NCI-H2171 treated with DMSO at 0.1 percent for 48 hours (cell line): ENCODE data around the gene APOL3.
A peak's percentile ranks its signal among the peaks of the same experiment; 100 is the strongest.
"Not testable (repeated sequence)": the region's sequence is repeated elsewhere in the genome, so short reads cannot be mapped to it uniquely, and the experiment has no call there.

Experiments
- DNase-seq: peaks from one replicate; lab custom pipeline; 2025; lab: John Stamatoyannopoulos, UW

APOL3 gene

DNA sequence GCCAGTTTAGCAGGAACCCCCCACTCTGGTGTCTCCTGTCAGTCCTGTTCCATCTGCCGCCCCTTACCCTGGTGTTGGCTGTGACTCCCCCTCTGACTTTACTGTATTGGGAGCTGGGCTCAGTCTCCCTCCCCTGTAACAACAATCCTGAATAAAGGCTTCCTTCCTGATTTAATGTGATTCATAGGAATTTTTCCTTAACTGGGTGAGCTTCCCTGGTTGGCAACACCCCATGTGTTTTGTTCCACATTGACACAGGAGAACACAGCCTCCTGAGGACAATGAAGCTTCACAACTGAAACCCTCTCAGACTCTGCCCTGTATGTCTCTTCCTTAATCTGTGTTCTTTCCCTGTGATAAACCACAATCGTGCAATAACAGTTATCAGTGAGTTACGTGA is 32.6 kb upstream of the APOL3 start:
- no peak for DNase-seq

DNA sequence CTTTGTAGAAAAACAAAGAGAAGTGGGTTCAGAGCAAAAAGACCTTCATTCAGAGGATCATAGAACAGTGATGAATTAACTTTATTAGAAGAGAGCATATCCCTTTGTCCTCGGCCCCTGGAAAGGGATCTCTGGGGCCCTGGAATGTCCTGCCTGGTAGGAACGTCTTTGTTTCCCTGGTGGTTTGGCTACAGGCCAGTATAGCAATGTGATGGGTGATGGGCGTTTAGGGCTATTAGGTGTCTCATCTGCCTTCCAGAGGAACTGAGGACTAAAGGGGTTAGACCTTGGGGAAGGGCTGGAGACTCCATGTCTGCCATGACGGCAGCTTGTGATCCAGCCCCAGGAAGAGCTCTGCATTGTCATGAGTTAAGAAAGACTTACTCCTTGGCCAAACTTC is 32.0 kb upstream of the APOL3 start:
- DNase-seq, result no peak

DNA sequence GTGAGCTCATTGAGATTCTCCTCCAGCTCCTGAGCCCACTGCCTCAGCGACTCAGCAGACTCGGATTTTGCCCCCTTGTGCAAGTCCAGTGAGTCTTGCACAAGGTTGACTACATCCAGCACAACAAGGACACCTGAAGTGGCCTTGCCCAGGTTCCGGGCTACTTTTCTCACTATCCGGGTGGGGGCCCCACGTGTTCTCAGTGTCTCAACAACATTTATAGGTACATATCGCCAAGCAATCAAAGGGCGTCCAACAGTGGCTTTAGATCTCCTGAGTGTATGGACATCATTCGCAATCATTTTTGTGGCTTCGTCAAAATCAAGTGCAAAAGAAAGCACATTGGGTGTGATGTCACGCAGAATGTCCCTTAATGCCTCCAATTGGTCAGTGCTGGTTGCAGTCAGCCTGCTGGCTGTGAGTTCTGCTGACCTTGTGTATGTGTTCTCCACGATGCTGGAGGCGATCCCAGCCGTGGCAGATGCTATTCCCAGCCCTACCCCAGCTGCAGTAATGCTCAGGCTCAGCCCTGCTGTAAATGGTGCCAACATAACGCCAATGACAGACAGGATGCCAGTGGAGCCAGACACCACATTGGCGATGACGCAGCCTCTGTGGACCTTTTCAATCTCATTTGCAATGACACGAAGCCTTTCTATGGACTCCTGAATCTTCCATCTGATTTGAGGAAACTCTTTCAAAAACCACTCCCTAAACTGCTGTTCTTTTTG is 30.7 kb upstream of the APOL3 start:
- no peak for DNase-seq

DNA sequence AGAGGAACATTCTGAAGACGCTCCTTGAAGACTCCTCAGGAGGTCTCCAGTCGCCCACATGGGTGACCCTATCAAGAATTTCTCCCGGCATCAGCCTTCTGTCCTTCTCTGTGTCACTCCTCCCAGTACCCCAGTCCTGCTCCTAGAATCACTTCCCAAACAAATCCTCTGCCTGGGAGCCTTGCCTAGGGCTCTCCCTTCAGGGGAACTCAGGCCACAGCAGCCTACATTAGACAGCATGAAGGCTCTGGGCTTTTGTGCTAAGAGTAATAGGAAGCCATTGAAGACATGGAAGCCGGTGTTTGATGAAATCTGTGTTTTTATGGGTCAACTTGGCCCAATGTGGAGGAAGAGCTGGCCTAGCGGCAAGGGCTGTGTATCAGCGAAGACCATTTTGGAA is 27.3 kb upstream of the APOL3 start:
- not testable (repeated sequence) for DNase-seq

GRCh38 chr22:36185828-36186624 is 25.5 kb upstream of the APOL3 start:
- no peak for DNase-seq

GRCh38 chr22:36184433-36185025 is 24.0 kb upstream of the APOL3 start:
- no peak for DNase-seq

- DNase-seq, result no peak
Observed at GRCh38 chr22:36183446-36183845, 22.9 kb upstream of the APOL3 start.

DNA sequence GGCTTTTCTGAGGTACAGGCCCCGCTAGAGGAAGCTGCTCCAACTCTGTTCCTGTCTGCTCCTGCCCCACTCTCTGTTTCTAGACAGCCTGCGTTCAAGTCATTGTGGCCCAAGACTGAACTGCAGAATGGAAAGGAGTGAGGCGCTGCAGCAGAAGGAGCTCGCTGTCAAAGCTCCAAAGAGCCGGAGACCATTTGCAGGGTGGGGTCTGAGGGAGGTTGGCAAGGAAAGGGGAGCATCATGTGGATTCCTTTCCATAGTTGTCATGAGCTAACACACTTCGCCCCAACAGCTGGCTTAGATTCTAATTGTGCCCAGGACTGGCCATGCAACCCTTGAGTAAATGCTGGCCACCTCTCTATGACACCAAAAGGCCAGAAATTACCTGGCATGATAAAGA is 22.3 kb upstream of the APOL3 start:
- no peak for DNase-seq

DNA sequence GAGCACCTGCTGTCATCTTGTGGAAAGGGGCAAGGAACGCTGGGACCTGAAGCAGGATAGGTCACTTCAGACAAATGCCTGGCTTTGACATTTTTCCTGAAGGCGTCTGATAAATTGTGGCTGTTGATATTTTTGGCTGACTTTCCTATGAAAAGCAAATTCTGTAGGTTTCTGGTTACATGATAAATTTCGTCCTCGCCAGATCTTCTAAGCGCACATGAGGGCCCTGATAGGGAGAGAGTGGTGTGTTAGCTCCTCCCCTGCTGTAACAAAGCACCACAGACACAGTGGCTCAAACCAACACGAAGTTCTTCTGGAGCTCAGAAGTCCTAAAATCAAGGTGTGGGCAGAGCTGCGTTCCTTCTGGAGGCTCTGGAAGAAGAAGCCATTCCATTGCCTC is 21.5 kb upstream of the APOL3 start:
- DNase-seq, result no peak

DNA sequence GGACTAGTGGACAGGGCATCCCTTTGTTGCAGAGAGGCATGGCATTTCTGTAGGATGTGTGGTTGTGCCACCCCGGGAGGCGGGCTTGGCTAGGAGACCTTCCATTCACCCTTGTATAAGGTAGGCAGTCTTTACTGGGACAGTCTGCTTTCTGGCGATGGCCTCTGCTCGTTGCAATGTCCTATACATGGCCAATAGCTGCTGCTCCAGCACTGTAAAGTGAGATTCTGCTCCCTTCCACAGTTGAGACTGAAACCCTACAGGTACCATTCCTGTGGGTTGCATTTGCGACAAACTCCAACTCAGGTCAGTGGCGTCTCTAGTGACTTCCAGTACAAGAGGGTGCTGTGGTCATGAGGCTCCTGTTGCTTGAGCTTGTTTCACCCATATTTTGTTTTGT is 20.4 kb upstream of the APOL3 start:
- DNase-seq, result no peak

- peak; percentile 22 for DNase-seq
Observed at GRCh38 chr22:36180038-36180880, 19.7 kb upstream of the APOL3 start.

- no peak for DNase-seq
Observed at GRCh38 chr22:36177160-36177559, 16.6 kb upstream of the APOL3 start.

- DNase-seq, result no peak
Observed at GRCh38 chr22:36175892-36176291, 15.3 kb upstream of the APOL3 start.

GRCh38 chr22:36171941-36172340 is 11.4 kb upstream of the APOL3 start:
- DNase-seq, result no peak

DNA sequence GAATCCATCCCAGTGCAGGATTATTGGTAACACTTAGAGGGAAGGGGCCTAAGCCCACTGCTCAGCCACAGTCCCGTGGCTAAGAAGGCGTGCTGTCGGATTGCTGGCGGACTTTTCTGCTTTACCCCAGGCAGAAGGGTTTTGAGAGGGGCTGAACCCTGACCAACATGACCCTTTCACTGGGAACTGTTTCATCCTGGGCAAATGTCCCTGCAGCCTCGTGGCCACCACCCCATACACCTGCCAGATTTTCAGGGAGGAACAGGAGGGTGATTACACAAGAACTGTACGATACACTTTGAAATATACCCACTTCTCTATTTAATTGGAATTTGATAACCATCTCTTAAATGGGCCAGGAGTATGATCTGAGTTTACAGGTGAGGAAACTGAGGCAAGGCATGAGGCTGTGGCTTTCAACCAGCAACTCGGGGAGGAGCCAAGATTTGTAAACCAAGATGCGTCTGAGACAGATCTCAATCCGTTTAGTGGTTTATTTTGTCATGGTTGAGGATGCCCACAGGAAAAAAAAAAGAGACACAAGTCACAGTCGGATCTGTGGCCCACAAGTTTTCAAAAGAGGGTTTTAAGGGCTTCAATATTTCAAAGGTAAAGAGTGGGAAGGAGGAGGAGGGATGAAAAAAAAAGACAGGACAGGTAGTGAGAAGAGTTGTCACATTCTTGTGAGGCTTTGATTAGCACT is 6.1 kb upstream of the APOL3 start:
- no peak for DNase-seq

GRCh38 chr22:36166086-36166485 is 5.5 kb upstream of the APOL3 start:
- DNase-seq, result no peak

DNA sequence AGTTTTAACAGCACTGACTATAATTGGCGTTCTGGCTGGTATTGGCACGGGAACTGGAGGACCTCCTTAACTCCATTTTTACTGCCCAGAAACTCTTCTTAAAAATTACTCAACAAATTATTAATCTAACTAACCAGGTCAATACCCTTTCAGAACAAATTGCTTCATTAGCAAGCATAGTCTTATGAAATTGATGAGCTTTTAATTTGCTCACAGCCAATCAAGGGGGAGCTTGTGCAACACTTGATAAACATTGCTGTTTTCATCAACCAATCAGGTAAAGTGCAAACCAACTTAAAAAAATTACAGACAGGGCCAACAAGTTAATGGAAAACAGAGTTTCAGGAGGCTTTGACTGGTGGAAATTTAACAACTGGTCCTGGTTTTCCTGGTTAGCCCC is 4.6 kb upstream of the APOL3 start:
- DNase-seq, result no peak

GRCh38 chr22:36164621-36165020 is 4.1 kb upstream of the APOL3 start:
- no peak for DNase-seq

DNA sequence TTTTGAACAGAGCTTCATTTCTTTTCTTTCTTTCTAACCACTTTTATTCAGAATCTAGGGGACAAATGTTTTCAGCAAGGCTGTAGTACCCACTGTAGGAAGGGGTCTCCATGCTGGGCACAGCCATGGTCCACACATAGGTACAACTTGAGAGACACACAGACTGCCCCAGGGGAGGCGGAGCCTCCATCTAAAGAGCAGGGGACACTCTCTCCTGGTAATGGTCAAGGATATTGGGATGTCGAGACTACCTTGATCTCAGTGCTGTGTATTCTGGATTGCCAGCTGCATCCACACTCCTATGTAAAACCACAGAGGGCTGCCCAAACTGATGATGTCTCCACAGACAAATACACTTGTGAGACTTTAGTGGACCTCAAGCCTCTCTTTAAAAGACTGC is 2.9 kb upstream of the APOL3 start:
- no peak for DNase-seq

- no peak for DNase-seq
Observed at GRCh38 chr22:36162127-36163034, 1.8 kb upstream of the APOL3 start.

DNA sequence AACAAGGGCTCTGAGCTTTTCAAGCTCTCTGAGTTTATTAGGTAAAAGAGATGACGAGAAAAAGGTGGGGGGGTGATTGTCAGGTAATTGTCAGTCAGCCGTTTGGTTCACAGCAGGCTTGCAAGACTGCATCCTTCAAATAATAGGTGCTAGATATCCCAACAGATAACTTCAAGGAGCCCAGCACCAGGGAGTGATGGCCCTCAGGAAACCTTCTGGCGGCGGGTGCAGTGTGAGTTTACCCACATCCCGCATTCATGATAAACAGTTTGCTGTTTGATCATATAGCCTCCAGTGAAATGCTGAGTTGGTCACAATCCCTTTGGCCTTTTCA is 1.2 kb upstream of the APOL3 start:
- DNase-seq, result not testable (repeated sequence)
